Activated CD4-positive, alpha-beta T cell treated with anti-CD3 and anti-CD28 coated beads, Interleukin-2, amount 10 ng/mL, durations not matched to agents 7 days and 5 days (primary cell): ENCODE measurements around the gene NOL7. TPM values are rescaled to one million over a fixed set of nuclear protein-coding genes. Genes with fewer than 3 reads are reported as not detected.

Experiments used
- CTCF ChIA-PET: fragments of 350-600 bp; sonication (Branson Sonifier 250); formaldehyde crosslinking; loops from one replicate; lab custom pipeline; 2021; ENCODE audit warnings: antibody characterized with exemption; lab: Charles Lee
- POLR2A ChIA-PET: fragments of 350-600 bp; sonication (Branson Sonifier 250); formaldehyde crosslinking; loops from one replicate; lab custom pipeline; 2021; ENCODE audit warnings: antibody characterized with exemption; lab: Charles Lee
- DNase-seq: peaks from one replicate; pipeline ENCODE4 v3.0.0-alpha.2; 2020
- H3K27ac Mint-ChIP-seq: one replicate; pipeline ENCODE4 v1.8.0; 2021; ENCODE audit warnings: mild to moderate bottlenecking, moderate library complexity, mixed read lengths
- H3K27me3 Mint-ChIP-seq: one replicate; pipeline ENCODE4 v1.8.0; 2021; ENCODE audit warnings: mixed read lengths
- H3K36me3 Mint-ChIP-seq: one replicate; pipeline ENCODE4 v1.8.0; 2021; ENCODE audit warnings: low read depth, mixed read lengths
- H3K4me1 Mint-ChIP-seq: one replicate; pipeline ENCODE4 v1.8.0; 2021; ENCODE audit warnings: mixed read lengths
- H3K4me3 Mint-ChIP-seq: one replicate; pipeline ENCODE4 v1.8.0; 2021; ENCODE audit warnings: mild to moderate bottlenecking, moderate library complexity, mixed read lengths
- H3K9me3 Mint-ChIP-seq: one replicate; pipeline ENCODE4 v1.8.0; 2021; ENCODE audit warnings: mixed read lengths
- total RNA-seq, 2 experiments: library from RNA; stranded (reverse); gene quantifications; one replicate each; pipeline ENCODE4 v1.2.3, GENCODE V29; 2021

NOL7 gene
- total RNA-seq, 2 experiments from 2014 or later, result 53.5 to 57.7 TPM

GRCh38 chr6:13635948-13636658 is 21.0 kb downstream of the NOL7 start:
- ChIA-PET CTCF (interaction anchor here (0.6 to 1.6 kb wide), 7 partner anchors 12 to 641 kb away, joined by 3 to 5 read pairs (median 4); partner anchors contain the start of gene NOL7), POLR2A (interaction anchor here (0.6 kb wide), 1 partner anchor 59 kb away, joined by 4 read pairs; no protein-coding TSS in a partner anchor)
- Mint-ChIP-seq H3K4me1 (peaks cover 32% of the 10 kb centered on the region), H3K4me3 (no peak overlapping the region), H3K9me3 (no peaks in the 10 kb centered on the region), H3K27me3 (no peaks in the 10 kb centered on the region), H3K36me3 (peaks cover 61% of the 10 kb centered on the region), H3K27ac (peak overlapping the region; percentile 72)
- no peak for DNase-seq

DNA sequence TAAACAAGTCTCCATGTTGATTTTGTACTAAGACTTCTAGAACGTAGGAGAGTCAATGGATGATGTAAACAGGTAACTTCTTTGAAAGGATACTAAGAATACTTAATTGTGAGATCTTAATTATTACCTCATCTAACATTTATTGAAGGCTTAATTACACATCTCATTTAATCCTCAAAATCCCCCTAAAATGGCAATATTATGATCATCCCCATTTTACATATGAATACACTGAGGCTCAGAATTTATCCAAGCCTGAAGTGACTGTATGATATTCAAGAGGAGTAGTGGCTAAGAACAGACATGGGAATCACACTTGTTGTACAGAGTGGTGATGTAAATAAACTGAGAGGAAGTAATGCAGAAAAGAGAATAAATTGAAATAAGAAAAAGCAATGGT is 22.9 kb downstream of the NOL7 start:
- Mint-ChIP-seq H3K36me3 (peaks cover 52% of the 10 kb centered on the region), H3K4me3 (no peak overlapping the region), H3K4me1 (peaks cover 30% of the 10 kb centered on the region), H3K27ac (no peak overlapping the region), H3K9me3 (no peaks in the 10 kb centered on the region), H3K27me3 (no peaks in the 10 kb centered on the region)
- DNase-seq, result no peak
- CTCF ChIA-PET, result no interaction called here
- POLR2A ChIA-PET, result no interaction called here

- Mint-ChIP-seq H3K4me1 (peaks cover 30% of the 10 kb centered on the region), H3K9me3 (no peaks in the 10 kb centered on the region), H3K27ac (peak overlapping the region; percentile 60), H3K4me3 (no peak overlapping the region), H3K27me3 (no peaks in the 10 kb centered on the region), H3K36me3 (peaks cover 58% of the 10 kb centered on the region)
- CTCF ChIA-PET, result no interaction called here
- no peak for DNase-seq
- POLR2A ChIA-PET, result no interaction called here
These were observed 23.5 kb downstream of the NOL7 start for GRCh38 chr6:13638626-13639025.

GRCh38 chr6:13641315-13641714 is 26.2 kb downstream of the NOL7 start:
- H3K4me1 Mint-ChIP-seq, result peaks cover 20% of the 10 kb centered on the region
- no peaks in the 10 kb centered on the region for H3K27me3 Mint-ChIP-seq
- H3K9me3 Mint-ChIP-seq, result no peaks in the 10 kb centered on the region
- peaks cover 43% of the 10 kb centered on the region for H3K36me3 Mint-ChIP-seq
- DNase-seq, result no peak
- H3K27ac Mint-ChIP-seq, result no peak overlapping the region
- ChIA-PET CTCF (interaction anchor here (1.6 kb wide), 1 partner anchor 26 kb away, joined by 5 read pairs; the partner anchor contains the start of gene NOL7), POLR2A (no interaction called here)
- H3K4me3 Mint-ChIP-seq, result no peak overlapping the region

GRCh38 chr6:13643125-13643524 is 28.0 kb downstream of the NOL7 start:
- Mint-ChIP-seq H3K4me3 (no peak overlapping the region), H3K9me3 (no peaks in the 10 kb centered on the region), H3K36me3 (peaks cover 32% of the 10 kb centered on the region), H3K4me1 (peaks cover 7% of the 10 kb centered on the region), H3K27me3 (no peaks in the 10 kb centered on the region), H3K27ac (no peak overlapping the region)
- ChIA-PET CTCF (no interaction called here), POLR2A (no interaction called here)
- DNase-seq, result no peak

DNA sequence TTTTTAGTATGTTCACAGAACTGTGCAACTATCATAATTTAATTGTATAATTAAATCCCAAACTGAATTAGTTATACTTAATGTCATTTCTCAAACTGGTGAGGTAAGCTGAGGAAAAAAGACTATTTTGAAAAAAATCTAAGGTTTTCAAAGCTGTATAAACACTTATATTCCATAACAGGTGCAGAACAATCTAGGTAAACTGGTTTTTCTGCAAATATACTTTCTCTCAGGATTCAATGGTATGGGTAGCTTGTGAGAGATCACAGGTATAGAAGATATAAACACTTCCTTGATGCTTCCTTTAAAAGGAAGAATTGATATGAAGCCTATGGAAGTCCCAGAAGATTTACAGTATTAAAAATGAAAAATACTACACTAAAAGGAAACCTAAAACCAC is 33.7 kb downstream of the NOL7 start:
- Mint-ChIP-seq H3K36me3 (peaks cover 39% of the 10 kb centered on the region), H3K9me3 (no peaks in the 10 kb centered on the region), H3K27me3 (no peaks in the 10 kb centered on the region), H3K4me3 (no peak overlapping the region), H3K27ac (no peak overlapping the region), H3K4me1 (peaks cover 8% of the 10 kb centered on the region)
- ChIA-PET POLR2A (no interaction called here), CTCF (interaction anchor here (0.7 to 1.4 kb wide), 4 partner anchors 12 to 163 kb away, joined by 3 to 5 read pairs (median 4); partner anchors contain the start of gene NOL7)
- DNase-seq, result no peak

DNA sequence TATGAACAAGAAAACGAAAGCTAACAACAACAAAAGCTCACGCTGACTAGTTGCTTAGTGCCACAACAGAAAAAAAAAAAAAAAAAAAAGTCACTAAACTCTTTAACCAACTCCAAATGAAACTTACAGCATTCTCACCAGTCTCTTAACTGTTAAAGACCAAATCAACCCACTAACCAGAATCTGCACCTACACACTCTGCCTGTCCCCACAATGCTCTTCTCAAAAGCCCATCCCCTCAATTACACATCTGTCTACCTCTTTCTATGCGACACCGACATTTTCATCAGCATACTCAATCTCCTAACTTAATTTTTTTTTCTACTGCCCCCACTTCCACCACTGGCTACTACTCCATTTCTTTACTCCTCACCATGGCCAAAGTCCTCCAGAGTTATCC is 34.3 kb downstream of the NOL7 start:
- H3K4me3 Mint-ChIP-seq, result no peak overlapping the region
- ChIA-PET POLR2A (no interaction called here), CTCF (interaction anchor here (0.7 to 1.4 kb wide), 4 partner anchors 12 to 163 kb away, joined by 3 to 5 read pairs (median 4); partner anchors contain the start of gene NOL7)
- H3K36me3 Mint-ChIP-seq, result peaks cover 38% of the 10 kb centered on the region
- no peaks in the 10 kb centered on the region for H3K9me3 Mint-ChIP-seq
- peaks cover 8% of the 10 kb centered on the region for H3K4me1 Mint-ChIP-seq
- peak overlapping the region; percentile 7 for H3K27ac Mint-ChIP-seq
- no peaks in the 10 kb centered on the region for H3K27me3 Mint-ChIP-seq
- DNase-seq, result no peak

DNA sequence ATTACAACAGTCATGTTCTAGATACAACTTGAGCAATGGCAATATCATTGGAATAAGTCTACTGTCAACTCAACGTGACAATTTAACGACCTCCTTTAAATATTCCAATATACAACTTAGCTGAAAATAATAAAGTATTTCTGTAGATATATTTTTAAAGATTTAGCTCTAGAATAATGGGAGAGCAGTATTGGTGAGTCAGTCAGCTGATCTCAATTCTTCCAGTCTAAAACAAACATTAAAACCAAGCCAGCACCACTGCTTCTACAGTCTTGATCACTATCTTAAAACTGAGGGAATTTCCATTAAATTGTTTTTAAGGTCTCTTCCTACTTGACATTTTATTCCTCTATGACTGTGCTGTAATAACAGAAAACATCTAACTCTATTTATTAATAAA is 38.2 kb downstream of the NOL7 start:
- ChIA-PET POLR2A (no interaction called here), CTCF (interaction anchor here (1.0 to 1.8 kb wide), 2 partner anchors 13 to 17 kb away, joined by 3 to 5 read pairs; no protein-coding TSS in a partner anchor)
- Mint-ChIP-seq H3K4me3 (no peak overlapping the region), H3K27ac (no peak overlapping the region), H3K4me1 (peaks cover 13% of the 10 kb centered on the region), H3K9me3 (no peaks in the 10 kb centered on the region), H3K27me3 (no peaks in the 10 kb centered on the region), H3K36me3 (peaks cover 41% of the 10 kb centered on the region)
- DNase-seq, result no peak

GRCh38 chr6:13654496-13654895 is 39.4 kb downstream of the NOL7 start:
- ChIA-PET POLR2A (no interaction called here), CTCF (interaction anchor here (0.8 kb wide), 1 partner anchor 11 kb away, joined by 3 read pairs; no protein-coding TSS in a partner anchor)
- no peaks in the 10 kb centered on the region for H3K9me3 Mint-ChIP-seq
- H3K27ac Mint-ChIP-seq, result no peak overlapping the region
- no peak for DNase-seq
- H3K36me3 Mint-ChIP-seq, result peaks cover 34% of the 10 kb centered on the region
- no peak overlapping the region for H3K4me3 Mint-ChIP-seq
- no peaks in the 10 kb centered on the region for H3K27me3 Mint-ChIP-seq
- H3K4me1 Mint-ChIP-seq, result peaks cover 9% of the 10 kb centered on the region

DNA sequence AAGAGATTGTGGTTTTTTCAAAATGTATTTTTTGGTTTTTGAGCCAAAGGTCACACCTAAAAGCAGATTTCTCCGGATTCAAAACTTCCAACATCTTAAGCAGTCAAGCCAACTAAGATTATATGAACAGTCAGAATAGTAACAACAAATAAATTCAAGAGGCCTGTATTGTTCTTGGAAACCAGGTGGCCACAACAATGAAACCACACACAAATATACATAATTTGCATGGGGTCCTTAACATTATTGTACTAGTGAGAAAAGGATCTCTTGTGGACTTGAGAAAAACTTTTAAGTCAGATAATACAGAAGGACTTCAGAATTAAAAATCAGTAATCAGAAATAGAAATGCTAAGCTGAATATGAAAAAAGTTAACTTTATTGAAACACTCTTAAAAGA is 40.6 kb downstream of the NOL7 start:
- no peaks in the 10 kb centered on the region for H3K9me3 Mint-ChIP-seq
- no peak for DNase-seq
- ChIA-PET POLR2A (no interaction called here), CTCF (no interaction called here)
- no peaks in the 10 kb centered on the region for H3K27me3 Mint-ChIP-seq
- H3K27ac Mint-ChIP-seq, result no peak overlapping the region
- peaks cover 26% of the 10 kb centered on the region for H3K36me3 Mint-ChIP-seq
- H3K4me1 Mint-ChIP-seq, result peaks cover 6% of the 10 kb centered on the region
- H3K4me3 Mint-ChIP-seq, result no peak overlapping the region

GRCh38 chr6:13660273-13660672 is 45.1 kb downstream of the NOL7 start:
- Mint-ChIP-seq H3K27me3 (no peaks in the 10 kb centered on the region), H3K27ac (no peak overlapping the region), H3K4me3 (no peak overlapping the region), H3K9me3 (no peaks in the 10 kb centered on the region), H3K36me3 (peaks cover 15% of the 10 kb centered on the region), H3K4me1 (peaks cover 38% of the 10 kb centered on the region)
- CTCF ChIA-PET, result interaction anchor here (0.6 to 0.8 kb wide), 2 partner anchors 28 to 126 kb away, joined by 3 to 4 read pairs; no protein-coding TSS in a partner anchor
- no peak for DNase-seq
- POLR2A ChIA-PET, result no interaction called here

- CTCF ChIA-PET, result interaction anchor here (1.1 kb wide), 1 partner anchor 12 kb away, joined by 5 read pairs; no protein-coding TSS in a partner anchor
- no peak for DNase-seq
- Mint-ChIP-seq H3K9me3 (no peaks in the 10 kb centered on the region), H3K4me1 (peaks cover 40% of the 10 kb centered on the region), H3K27ac (no peak overlapping the region), H3K36me3 (peaks cover 15% of the 10 kb centered on the region), H3K4me3 (no peak overlapping the region), H3K27me3 (no peaks in the 10 kb centered on the region)
- POLR2A ChIA-PET, result no interaction called here
These were observed 45.8 kb downstream of the NOL7 start for GRCh38 chr6:13660893-13661292.

DNA sequence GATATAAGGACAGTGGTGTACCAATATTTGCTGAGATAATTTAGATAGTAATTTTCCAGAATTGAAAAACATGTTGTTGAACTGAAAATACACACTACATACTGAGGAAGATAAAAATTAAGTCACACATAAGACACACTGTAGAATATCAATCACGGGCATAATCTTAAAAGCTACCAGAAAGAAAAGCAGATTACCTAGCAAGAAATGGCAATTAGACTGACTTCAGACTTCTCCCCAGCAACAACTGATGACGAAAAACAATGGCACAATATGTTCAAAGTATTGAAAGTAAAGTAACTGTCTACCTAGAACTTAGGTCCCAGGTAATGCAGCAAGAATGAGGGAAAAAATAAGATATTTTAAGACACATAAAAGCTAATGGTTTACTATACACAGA is 46.5 kb downstream of the NOL7 start:
- Mint-ChIP-seq H3K36me3 (peaks cover 15% of the 10 kb centered on the region), H3K27me3 (no peaks in the 10 kb centered on the region), H3K4me1 (peaks cover 43% of the 10 kb centered on the region), H3K27ac (no peak overlapping the region), H3K4me3 (no peak overlapping the region), H3K9me3 (no peaks in the 10 kb centered on the region)
- ChIA-PET POLR2A (no interaction called here), CTCF (interaction anchor here (1.1 kb wide), 1 partner anchor 13 kb away, joined by 5 read pairs; no protein-coding TSS in a partner anchor)
- no peak for DNase-seq
